Neural progenitor cell (in vitro differentiated cells): ENCODE data around the gene LDB3. TPM values are rescaled to one million over a fixed set of nuclear protein-coding genes. Genes with fewer than 3 reads are reported as not detected.

ENCODE experiments used
- DNase-seq: peaks from one replicate; pipeline ENCODE4 v3.0.0-alpha.2; 2016; ENCODE audit warnings: low spot score
- H2AFZ ChIP-seq: fragments of 200-600 bp; sonication (generic); replicated peaks from 2 replicates; pipeline ENCODE4 v1.6.1; 2016; ENCODE audit warnings: antibody characterized with exemption
- H3F3A ChIP-seq: fragments of 200-600 bp; sonication (generic); 2 replicates; pipeline ENCODE4 v1.6.1; 2016; ENCODE audit warnings: antibody characterized with exemption, low read depth
- H3K27ac ChIP-seq: fragments of 200-600 bp; sonication (generic); 2 replicates; pipeline ENCODE4 v1.5.1; 2016; ENCODE audit warnings: mild to moderate bottlenecking
- H3K27me3 ChIP-seq: fragments of 200-600 bp; sonication (generic); 2 replicates; pipeline ENCODE4 v1.6.1; 2016; ENCODE audit warnings: mild to moderate bottlenecking, moderate library complexity
- H3K36me3 ChIP-seq: fragments of 200-600 bp; sonication (generic); 2 replicates; pipeline ENCODE4 v1.5.1; 2016
- H3K4me1 ChIP-seq: fragments of 200-600 bp; sonication (generic); 2 replicates; pipeline ENCODE4 v1.6.1; 2016; ENCODE audit warnings: mixed run types
- H3K4me2 ChIP-seq: fragments of 200-600 bp; sonication (generic); 2 replicates; pipeline ENCODE4 v1.6.1; 2016
- H3K4me3 ChIP-seq: fragments of 200-600 bp; sonication (generic); 2 replicates; pipeline ENCODE4 v1.5.1; 2016
- H3K79me2 ChIP-seq: fragments of 200-600 bp; sonication (generic); 2 replicates; pipeline ENCODE4 v1.6.1; 2016; ENCODE audit warnings: low read depth
- H3K9ac ChIP-seq: fragments of 200-600 bp; sonication (generic); 2 replicates; pipeline ENCODE4 v1.6.1; 2016
- H3K9me3 ChIP-seq: fragments of 200-600 bp; sonication (generic); 2 replicates; pipeline ENCODE4 v1.5.1; 2016; ENCODE audit warnings: low read depth
- H4K20me1 ChIP-seq: fragments of 200-600 bp; sonication (generic); 2 replicates; pipeline ENCODE4 v1.6.1; 2016; ENCODE audit warnings: low read depth
- H3K27ac Mint-ChIP-seq: 3 replicates; pipeline ENCODE4 v1.8.0; 2021; ENCODE audit warnings: mixed read lengths
- H3K27me3 Mint-ChIP-seq: 2 replicates; pipeline ENCODE4 v1.8.0; 2022; ENCODE audit warnings: low read depth, mild to moderate bottlenecking, inconsistent platforms, moderate library complexity, mixed read lengths; ENCODE audit not compliant: insufficient read depth
- H3K36me3 Mint-ChIP-seq: 3 replicates; pipeline ENCODE4 v1.8.0; 2021; ENCODE audit warnings: mixed read lengths
- H3K4me1 Mint-ChIP-seq: 3 replicates; pipeline ENCODE4 v1.8.0; 2021; ENCODE audit warnings: mixed read lengths
- H3K4me3 Mint-ChIP-seq: 3 replicates; pipeline ENCODE4 v1.8.0; 2021; ENCODE audit warnings: mild to moderate bottlenecking, moderate library complexity, mixed read lengths
- H3K9me3 Mint-ChIP-seq: 3 replicates; pipeline ENCODE4 v1.8.0; 2020; ENCODE audit warnings: mixed read lengths
- EZH2 ChIP-seq: fragments of 200-600 bp; sonication (generic); IDR thresholded peaks from 2 replicates; pipeline ENCODE4 v1.6.1; 2017; ENCODE audit warnings: antibody characterized with exemption, mild to moderate bottlenecking, moderate library complexity
- EZH2phosphoT487 ChIP-seq: fragments of 200-600 bp; sonication (generic); IDR thresholded peaks from 2 replicates; pipeline ENCODE4 v1.6.1; 2017; ENCODE audit warnings: antibody characterized with exemption
- total RNA-seq: library from RNA; depleted of rRNA; stranded (reverse); fragments of >200 nt; gene quantifications from 2 replicates; pipeline ENCODE4 v1.2.3, GENCODE V29; 2015; ENCODE audit warnings: low replicate concordance
- TF ChIP-seq, protein P1 (sequence below): fragments of 200-600 bp; sonication (generic); IDR thresholded peaks from 2 replicates; pipeline ENCODE4 v1.5.1; 2017; ENCODE audit warnings: antibody characterized with exemption, mild to moderate bottlenecking

Gene LDB3
- total RNA-seq, 1 donor from 2014 or later: not detected

DNA sequence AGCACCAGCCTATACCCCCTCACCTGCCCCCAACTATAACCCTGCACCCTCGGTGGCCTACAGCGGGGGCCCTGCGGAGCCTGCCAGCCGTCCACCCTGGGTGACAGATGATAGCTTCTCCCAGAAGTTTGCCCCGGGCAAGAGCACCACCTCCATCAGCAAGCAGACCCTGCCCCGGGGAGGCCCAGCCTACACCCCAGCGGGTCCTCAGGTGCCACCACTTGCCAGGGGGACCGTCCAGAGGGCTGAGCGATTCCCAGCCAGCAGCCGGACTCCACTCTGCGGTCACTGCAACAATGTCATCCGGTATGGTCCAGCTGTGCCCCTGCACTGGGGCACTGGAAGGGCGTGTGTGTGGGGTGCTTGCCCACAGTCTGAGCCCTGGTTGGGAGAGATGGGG lies 48.2 kb downstream of the LDB3 start:
- no peaks in the 10 kb centered on the region for H3K36me3 ChIP-seq
- H3K4me2 ChIP-seq: no peak overlapping the region
- no peak overlapping the region for H3K9ac ChIP-seq
- H2AFZ ChIP-seq: no peak overlapping the region
- H3K79me2 ChIP-seq: no peaks in the 10 kb centered on the region
- peaks cover 16% of the 10 kb centered on the region for H3F3A ChIP-seq
- H3K4me3 Mint-ChIP-seq: no peak overlapping the region
- H3K9me3 Mint-ChIP-seq: no peaks in the 10 kb centered on the region
- H3K27ac ChIP-seq: no peak overlapping the region
- H3K4me1 Mint-ChIP-seq: peaks cover 7% of the 10 kb centered on the region
- H3K4me1 ChIP-seq: peaks cover 7% of the 10 kb centered on the region
- H3K27me3 Mint-ChIP-seq: peaks cover 8% of the 10 kb centered on the region
- no peaks in the 10 kb centered on the region for H3K36me3 Mint-ChIP-seq
- TF ChIP-seq, protein P1, sequence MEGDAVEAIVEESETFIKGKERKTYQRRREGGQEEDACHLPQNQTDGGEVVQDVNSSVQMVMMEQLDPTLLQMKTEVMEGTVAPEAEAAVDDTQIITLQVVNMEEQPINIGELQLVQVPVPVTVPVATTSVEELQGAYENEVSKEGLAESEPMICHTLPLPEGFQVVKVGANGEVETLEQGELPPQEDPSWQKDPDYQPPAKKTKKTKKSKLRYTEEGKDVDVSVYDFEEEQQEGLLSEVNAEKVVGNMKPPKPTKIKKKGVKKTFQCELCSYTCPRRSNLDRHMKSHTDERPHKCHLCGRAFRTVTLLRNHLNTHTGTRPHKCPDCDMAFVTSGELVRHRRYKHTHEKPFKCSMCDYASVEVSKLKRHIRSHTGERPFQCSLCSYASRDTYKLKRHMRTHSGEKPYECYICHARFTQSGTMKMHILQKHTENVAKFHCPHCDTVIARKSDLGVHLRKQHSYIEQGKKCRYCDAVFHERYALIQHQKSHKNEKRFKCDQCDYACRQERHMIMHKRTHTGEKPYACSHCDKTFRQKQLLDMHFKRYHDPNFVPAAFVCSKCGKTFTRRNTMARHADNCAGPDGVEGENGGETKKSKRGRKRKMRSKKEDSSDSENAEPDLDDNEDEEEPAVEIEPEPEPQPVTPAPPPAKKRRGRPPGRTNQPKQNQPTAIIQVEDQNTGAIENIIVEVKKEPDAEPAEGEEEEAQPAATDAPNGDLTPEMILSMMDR: no peak
- TF ChIP-seq EZH2 (no peak), EZH2phosphoT487 (no peak)
- H3K4me3 ChIP-seq: no peak overlapping the region
- H3K27me3 ChIP-seq: peaks cover 5% of the 10 kb centered on the region
- H4K20me1 ChIP-seq: no peaks in the 10 kb centered on the region
- H3K27ac Mint-ChIP-seq: no peak overlapping the region
- H3K9me3 ChIP-seq: no peaks in the 10 kb centered on the region
- DNase-seq: no peak

- Mint-ChIP-seq H3K36me3 (no peaks in the 10 kb centered on the region), H3K9me3 (no peaks in the 10 kb centered on the region), H3K27ac (no peak overlapping the region), H3K4me1 (peaks cover 3% of the 10 kb centered on the region), H3K4me3 (no peak overlapping the region), H3K27me3 (peaks cover 8% of the 10 kb centered on the region)
- TF ChIP-seq, protein P1: no peak
- no peak for TF ChIP-seq EZH2
- no peak for TF ChIP-seq EZH2phosphoT487
- Histone ChIP-seq H4K20me1 (no peaks in the 10 kb centered on the region), H3K4me3 (no peak overlapping the region), H3K36me3 (no peaks in the 10 kb centered on the region), H3K4me2 (no peak overlapping the region), H3F3A (peaks cover under 1% of the 10 kb centered on the region), H2AFZ (no peak overlapping the region), H3K27me3 (no peaks in the 10 kb centered on the region), H3K79me2 (no peaks in the 10 kb centered on the region), H3K4me1 (no peaks in the 10 kb centered on the region), H3K27ac (no peak overlapping the region), H3K9ac (no peak overlapping the region), H3K9me3 (no peaks in the 10 kb centered on the region)
- no peak for DNase-seq
These were observed 50.2 kb downstream of the LDB3 start for GRCh38 chr10:86718556-86718955.

DNA sequence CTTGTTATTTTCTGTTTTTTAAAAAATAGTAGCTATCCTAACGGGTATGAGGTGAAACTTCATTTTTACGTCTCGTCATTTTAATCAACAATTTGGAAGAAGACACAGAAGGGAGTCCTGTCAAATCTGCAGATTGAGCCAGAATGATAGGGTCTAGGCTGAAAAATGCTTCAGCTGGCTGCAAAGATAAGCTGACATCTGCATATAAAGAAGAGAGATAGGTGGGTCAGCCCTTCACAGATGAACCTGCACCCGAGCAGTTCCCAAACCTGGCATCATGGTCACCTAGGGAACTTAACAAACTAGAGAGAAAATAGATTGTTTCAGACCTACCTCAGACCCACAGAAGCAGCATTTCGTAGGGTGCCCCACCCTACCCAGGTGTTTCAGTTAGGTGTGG lies 52.9 kb downstream of the LDB3 start:
- no peak for DNase-seq
- Histone ChIP-seq H3K9ac (no peak overlapping the region), H4K20me1 (no peaks in the 10 kb centered on the region), H3K9me3 (no peaks in the 10 kb centered on the region), H3K27me3 (no peaks in the 10 kb centered on the region), H2AFZ (no peak overlapping the region), H3K27ac (no peak overlapping the region), H3K4me3 (no peak overlapping the region), H3K79me2 (no peaks in the 10 kb centered on the region), H3K36me3 (no peaks in the 10 kb centered on the region), H3K4me2 (no peak overlapping the region), H3F3A (no peaks in the 10 kb centered on the region), H3K4me1 (no peaks in the 10 kb centered on the region)
- TF ChIP-seq EZH2: no peak
- Mint-ChIP-seq H3K27ac (no peak overlapping the region), H3K4me1 (no peaks in the 10 kb centered on the region), H3K27me3 (peaks cover 8% of the 10 kb centered on the region), H3K36me3 (no peaks in the 10 kb centered on the region), H3K9me3 (no peaks in the 10 kb centered on the region), H3K4me3 (no peak overlapping the region)

DNA sequence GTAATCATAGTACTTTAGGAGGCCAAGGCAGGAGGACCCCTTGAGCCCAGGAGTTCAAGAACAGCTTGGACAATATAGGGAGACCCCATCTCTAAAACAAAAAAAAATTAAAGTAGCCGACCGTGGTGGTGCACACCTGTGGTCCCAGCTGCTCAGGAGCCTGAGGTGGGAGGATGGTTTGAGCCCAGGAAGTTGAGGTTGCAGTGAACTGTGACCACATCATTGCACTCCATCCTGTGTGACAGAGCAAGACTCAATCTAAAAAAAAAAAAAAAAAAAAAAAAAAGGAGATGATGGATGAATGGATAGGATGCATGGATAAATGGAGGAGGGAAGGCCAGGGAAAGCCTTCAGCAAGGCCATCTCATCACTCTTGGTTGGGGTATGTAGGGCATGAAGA lies 54.7 kb downstream of the LDB3 start:
- no peaks in the 10 kb centered on the region for H3K4me1 ChIP-seq
- Mint-ChIP-seq H3K27me3 (peaks cover 5% of the 10 kb centered on the region), H3K4me1 (no peaks in the 10 kb centered on the region), H3K27ac (peak overlapping the region; percentile 54), H3K4me3 (no peak overlapping the region), H3K36me3 (no peaks in the 10 kb centered on the region), H3K9me3 (no peaks in the 10 kb centered on the region)
- TF ChIP-seq EZH2: no peak
- no peak for TF ChIP-seq EZH2phosphoT487
- TF ChIP-seq, protein P1: no peak
- H3K36me3 ChIP-seq: no peaks in the 10 kb centered on the region
- H3F3A ChIP-seq: no peaks in the 10 kb centered on the region
- no peak overlapping the region for H3K9ac ChIP-seq
- no peak for DNase-seq
- no peaks in the 10 kb centered on the region for H3K9me3 ChIP-seq
- no peak overlapping the region for H3K4me3 ChIP-seq
- no peaks in the 10 kb centered on the region for H3K79me2 ChIP-seq
- no peaks in the 10 kb centered on the region for H3K27me3 ChIP-seq
- H2AFZ ChIP-seq: no peak overlapping the region
- no peaks in the 10 kb centered on the region for H4K20me1 ChIP-seq
- H3K4me2 ChIP-seq: no peak overlapping the region
- no peak overlapping the region for H3K27ac ChIP-seq
